PFSK-1 (cell line): ENCODE measurements around the gene ANO1.

Experiments used
- POLR2AphosphoS5 ChIP-seq: IDR thresholded peaks from 2 replicates; pipeline ENCODE4 v1.6.1; 2012; ENCODE audit warnings: low read depth, mild to moderate bottlenecking, control low read depth, low read length, moderate library complexity
- REST ChIP-seq, 2 experiments: IDR thresholded peaks; 2 replicates each; pipeline versions ENCODE4 v1.6.1 to v1.8.0; 2011 to 2012; ENCODE audit warnings: low read depth in 2 of 2, low read length in 2 of 2, control low read depth in 1 of 2, inconsistent platforms in 1 of 2, mild to moderate bottlenecking in 1 of 2, moderate library complexity in 1 of 2; ENCODE audit not compliant: insufficient read depth in 1 of 2

- TF ChIP-seq REST (IDR thresholded peaks at IDR 0.05; ENCODE audit: insufficient read depth in 1 of 2, low read depth in 2 of 2, low read length in 2 of 2) = no peak
- no peak for TF ChIP-seq POLR2AphosphoS5
These were observed 4.2 kb upstream of the ANO1 start for GRCh38 chr11:70073871-70074371.
